HG03139 (cell line): ENCODE data around the gene CROCC2.

ENCODE experiments used
- ATAC-seq: cut with Tn5 transposase; IDR thresholded peaks from one replicate; pipeline ENCODE4 v1.9.1; 2021; ENCODE audit not compliant: unreplicated experiment

The CROCC2 gene

DNA sequence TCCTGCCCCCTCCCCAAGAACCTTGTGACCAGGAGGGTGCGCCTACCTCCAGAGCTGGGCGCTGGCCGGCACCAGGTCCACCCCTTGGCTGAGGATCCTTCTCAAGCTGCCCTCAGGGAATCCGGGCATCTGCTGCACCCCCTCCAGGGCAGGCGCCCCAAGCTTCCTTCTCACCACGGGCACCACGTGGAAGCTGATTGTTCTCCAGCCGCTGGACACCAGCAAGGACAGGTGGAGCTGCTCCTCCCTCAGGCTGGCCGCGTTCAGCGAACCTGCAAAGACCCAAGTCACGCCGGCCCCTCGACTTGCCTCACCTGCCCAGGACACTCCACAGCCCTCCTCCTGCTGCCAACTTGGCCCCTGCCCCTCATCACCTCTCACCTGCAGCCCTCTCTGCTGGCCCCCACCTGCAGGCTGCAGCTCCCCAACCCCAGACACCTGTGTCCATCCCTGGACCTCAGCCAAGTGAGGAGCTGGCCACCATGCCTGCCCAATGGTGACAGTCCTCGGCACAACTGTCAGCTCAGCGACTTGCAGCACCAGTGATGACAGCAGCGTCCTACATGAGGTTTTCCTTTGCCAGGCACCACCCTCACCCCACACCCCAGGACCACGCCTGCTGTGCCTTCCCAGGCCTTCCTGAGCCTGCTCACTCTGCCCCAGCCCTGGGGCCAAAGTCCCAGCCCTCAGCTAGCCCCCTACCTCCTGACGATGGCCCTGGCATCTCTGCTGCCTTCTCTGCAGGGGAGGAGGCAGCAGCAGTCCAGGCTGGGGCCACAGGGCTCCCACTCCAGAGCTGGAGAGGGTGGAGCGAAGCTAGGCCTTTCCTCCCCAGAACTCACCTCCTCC, 14.4 kb upstream of the CROCC2 start:
- no peak for ATAC-seq

DNA sequence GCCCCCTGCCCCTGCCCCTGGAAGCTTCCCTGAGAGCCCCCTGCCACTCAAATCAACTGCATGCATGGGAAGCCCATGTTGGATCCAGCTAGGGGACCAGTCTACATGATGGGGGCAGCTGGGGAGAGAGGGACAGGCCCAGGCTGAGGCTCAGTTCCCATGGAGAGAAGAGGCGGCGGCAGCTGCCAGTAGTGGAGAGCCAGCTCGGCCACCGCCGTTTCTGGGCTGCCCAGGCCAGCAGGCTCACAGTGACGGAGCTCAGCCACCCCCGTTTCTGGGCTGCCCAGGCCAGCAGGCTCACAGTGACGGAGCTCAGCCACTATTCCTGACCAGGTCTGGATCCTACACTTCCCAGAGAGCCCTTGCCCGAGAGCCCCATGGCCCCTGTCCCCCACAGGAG, 13.8 kb upstream of the CROCC2 start:
- ATAC-seq, result no peak

DNA sequence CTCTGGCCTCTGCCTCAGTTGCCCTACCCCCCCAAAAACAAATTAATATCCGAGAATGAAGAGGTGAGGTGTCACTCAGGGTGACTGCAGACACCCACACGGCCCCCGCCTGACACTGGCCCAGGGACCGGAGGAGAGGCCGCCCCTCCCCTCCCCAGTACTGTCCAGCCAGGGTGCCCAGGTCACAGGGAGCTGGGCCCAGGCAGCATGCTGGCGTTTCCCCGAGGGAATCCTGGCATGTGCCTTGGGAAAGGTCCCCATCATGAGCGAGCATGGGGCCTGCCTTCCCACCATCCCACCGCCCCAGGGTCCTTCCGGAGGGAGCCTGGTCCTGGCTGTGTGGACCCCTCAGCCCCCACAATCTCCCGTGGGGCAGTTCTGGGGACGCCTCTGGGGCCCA, 13.2 kb upstream of the CROCC2 start:
- no peak for ATAC-seq

DNA sequence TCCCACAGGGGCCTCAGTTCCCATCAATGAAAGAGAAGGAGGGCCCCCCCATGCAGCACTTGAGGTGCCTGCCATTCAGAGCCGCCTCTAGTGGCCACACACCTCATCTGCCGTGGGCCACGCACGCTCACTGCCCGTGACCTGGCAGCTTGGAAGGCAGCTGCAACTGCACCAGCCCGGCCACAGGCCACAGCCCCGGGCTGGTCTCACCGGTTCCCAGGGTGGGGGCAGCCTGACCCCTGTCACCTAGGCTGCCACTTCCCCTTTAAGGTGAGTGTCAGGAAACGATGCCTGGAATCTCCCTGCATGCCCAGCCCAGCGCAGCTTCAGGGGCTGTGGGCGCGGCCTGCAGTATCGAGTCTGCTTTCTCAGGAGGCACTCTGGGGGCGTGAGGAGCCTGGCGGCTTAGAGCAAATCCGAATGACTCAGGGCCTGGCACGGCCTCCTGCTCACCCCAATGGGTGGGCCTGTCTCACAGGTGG, 12.7 kb upstream of the CROCC2 start:
- ATAC-seq, result no peak

DNA sequence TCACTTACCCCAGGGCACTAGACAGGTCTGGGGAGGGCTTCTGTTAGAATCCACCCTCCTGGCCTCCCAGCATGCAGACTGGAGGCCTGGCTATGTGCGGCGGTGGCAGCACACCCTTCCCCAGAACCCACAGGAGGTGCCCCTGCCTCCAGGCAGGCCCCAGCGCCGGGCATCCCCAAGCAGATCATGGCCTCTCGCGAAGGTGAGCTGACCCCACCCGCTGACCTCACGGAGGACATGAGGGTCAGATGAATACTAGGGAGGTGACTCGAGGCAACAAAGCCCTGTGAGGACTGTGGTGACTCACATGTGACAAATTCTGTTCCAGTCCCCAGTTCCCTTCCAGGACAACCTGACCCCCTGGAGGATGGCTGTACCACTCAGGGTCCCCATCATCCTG, 12.1 kb upstream of the CROCC2 start:
- no peak for ATAC-seq

DNA sequence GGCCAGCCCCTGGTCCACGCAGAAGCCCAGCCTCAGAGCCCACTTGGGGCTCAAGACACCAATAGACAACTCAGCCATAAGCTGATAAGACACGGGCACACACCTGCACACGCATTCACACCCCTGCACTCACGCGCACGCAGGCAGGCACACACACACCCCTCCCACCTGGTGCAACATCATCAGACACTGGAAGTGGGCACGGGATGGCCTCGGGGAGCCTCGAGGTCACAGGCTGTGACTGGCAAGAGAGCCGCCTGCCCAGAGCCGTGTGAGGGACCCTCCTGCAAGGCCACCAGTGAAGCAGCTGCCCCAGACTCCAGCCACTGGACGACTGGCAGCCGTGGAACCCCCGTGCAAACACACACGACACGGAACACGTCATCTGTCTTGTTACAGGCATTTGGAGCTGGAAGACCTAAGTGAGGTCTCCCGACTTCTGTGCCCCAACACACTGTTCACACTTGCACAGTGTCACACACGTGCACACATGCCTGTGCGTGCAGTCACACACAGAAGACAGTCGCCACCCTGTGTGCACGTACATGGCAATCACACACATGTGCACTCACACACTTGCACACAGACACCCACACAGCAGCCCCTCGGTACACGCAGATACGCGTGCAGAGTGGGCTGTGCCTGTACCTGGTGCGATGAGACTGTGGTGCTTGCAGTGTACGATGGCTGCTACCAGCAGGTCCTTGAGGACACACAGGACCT, 11.1 kb upstream of the CROCC2 start:
- ATAC-seq, result no peak

DNA sequence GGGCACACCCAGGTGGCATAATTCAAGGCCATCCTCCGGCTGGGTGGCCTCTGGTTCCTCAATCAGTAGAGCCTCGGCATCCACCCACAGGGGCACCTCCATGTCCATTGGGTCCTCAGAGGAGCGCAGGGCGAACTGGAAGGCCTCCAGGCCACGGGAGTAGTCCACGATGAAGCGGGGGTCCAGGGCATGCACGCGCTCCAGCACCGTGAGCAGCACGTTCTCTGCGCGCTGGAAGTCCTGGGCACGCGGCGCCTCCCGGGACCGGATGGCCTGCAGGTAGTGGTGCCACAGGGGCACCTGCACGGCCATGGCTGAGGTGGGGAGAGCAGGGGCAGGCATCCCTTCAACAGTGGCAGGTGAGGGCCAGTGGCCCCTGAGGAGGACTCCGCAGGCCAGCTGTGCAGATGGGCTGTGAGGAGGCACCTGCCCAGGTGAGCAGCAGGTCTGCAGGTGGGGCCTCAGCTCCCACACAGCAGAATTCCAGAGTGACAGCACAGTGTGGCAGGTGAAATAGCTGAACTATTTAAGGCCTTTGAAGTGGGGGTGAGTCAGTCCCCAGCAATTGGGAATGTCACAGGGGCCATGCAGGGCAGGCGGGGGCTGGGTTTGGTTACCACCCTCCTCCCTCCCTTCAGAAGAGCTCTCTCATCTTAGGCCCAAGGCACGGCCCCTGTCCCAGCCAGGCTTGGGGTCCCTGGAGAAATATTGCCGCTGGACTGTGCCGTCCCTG, 10.3 kb upstream of the CROCC2 start, which contains the start of gene MAB21L4:
Gene MAB21L4, minus strand, starts transcription at position 501 of the 733 bp plus-strand sequence. Its CDS starts 159 bp downstream, at position 342.
- no peak for ATAC-seq

DNA sequence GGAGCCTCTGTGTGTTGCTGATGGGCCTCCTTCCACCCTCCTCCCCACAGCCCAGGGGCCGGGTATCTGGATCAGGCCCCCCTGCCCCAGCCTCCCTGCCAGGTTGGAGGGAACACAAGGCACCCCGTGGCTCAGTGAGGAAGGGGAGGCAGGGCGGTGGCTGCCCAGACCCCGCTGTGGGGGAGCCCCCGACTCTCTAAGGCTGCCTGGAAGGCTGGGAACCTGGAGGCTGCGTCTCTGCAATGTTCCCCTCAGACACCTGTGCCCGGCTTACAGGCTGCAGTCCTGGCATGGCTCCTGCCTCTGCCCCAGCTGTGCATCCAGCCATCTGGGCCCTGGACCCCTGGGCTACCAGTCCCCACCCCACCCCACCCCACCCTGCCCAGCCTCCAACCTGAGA, 9.7 kb upstream of the CROCC2 start:
- ATAC-seq, result no peak

DNA sequence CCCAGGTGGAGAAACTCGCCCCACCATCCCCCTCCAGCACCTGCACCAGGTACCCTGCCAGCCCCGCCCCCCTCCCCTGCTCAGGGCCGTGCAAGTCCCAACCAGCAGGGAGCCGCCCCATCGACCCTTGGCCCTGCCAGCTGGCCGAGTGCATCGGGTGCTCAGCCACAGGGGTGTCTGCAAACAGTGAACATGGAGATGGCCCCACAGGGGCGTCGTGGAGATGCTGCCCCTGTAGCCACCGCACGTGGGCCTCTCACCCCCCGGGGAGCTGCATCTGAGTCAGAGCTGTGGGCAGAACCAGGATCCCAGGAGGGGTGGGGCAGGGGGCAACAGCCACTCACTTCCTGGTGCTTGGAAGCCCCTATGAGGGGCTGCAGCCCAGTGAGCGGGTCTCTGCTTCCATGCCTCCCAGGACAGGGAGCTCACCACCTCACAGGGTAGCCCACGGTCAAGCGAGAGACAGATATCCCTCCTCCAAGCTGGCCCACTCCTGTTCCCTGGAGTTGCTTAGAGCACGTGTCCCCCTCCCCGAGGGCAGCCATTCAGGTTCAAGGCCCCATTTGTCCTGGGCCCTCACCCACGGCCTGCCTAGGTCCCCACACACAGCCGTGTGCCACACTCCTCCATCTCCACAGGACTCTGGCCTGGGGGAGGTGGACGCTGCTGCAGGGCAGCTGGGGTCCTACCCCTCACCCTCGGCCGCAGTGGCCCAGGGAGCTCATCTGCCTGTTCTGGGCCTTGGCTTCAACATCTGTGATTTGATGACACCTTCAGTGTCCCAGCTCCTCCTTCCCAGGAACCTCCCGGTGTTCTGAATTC, 9.1 kb upstream of the CROCC2 start:
- ATAC-seq, result no peak

DNA sequence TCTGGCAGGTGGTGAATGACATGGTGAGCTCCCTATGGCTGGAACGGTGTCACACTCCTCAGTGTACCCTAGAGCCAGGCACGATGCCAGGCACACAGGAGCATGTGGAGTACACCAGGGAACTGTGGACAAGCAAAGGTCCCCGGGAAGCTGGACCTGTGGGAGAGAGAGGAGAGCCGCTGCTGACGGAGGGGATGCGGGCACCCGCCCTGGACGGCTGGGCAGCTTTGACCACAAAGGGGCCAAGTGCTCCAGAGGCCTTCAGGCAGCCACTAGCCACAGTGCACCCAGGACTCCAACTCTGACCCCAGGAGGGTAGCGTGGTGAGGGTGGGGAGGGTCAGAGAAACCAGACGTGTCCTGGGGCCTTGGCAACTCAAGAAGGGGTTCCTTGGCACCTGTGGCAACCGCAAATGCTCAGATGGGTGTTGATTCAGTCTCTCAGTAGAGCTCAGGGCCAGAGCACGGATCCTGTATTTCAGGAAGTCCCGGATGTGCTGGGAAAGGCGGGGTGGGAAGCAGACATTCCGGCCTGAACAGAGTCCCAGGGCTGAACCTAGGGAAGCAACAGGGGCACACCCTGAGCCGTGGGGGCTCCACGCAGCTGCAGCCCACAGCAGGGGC, 7.9 kb upstream of the CROCC2 start:
- ATAC-seq, result no peak

DNA sequence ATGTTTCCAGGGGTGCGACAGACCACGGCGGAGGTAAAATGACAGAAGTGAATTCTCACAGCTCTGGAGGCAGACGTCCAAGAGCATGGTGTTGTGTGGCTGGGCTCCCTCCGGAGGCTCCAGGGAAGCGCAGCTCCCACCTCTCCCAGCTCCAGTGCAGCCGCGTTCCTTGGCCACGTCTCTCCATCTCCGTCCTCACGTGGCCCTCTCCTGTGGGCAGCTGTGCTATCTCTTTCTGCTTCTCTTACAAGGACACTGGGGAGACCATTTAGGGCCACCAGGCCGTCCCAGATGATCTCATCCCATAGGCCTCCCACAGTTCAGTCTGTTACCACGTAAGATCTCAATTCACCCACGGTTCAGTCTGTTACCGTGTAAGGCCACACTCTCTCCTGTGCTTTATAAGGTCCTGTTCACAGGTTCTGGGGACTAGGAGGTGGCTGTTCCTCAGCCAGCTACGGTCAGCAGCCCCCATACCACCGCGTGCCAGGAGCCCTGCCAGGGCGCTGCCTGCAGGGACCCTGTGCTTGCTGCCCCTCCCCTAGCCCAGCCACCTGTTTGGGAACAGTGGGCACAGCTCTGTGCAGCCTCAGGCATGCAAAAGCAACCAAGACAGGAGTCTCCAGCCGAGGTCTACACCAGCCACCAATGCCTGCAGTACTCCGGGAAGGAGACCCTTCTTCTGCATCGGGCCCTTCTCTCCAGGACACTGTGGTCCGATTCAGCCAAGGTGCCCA, 7.2 kb upstream of the CROCC2 start:
- ATAC-seq, result no peak

DNA sequence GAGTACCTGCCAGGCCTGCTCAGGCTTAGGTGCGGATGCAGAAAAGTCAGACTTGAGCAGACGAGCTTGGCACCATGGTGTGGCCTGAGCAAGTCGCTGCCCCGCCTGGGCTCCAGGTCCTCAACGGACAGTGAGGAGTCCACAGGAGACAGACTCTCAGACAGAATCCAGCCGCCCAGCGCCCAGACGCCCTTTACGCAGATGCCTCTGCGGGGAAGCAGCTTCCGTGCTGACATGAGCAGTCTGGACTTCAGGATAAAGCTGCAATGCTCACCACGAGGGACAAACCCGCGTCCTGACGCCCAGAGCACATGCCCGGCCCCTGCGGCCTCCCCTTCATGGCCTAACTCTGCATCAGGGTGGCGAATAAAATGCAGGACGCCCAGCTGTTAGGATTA, 6.7 kb upstream of the CROCC2 start:
- ATAC-seq, result no peak

DNA sequence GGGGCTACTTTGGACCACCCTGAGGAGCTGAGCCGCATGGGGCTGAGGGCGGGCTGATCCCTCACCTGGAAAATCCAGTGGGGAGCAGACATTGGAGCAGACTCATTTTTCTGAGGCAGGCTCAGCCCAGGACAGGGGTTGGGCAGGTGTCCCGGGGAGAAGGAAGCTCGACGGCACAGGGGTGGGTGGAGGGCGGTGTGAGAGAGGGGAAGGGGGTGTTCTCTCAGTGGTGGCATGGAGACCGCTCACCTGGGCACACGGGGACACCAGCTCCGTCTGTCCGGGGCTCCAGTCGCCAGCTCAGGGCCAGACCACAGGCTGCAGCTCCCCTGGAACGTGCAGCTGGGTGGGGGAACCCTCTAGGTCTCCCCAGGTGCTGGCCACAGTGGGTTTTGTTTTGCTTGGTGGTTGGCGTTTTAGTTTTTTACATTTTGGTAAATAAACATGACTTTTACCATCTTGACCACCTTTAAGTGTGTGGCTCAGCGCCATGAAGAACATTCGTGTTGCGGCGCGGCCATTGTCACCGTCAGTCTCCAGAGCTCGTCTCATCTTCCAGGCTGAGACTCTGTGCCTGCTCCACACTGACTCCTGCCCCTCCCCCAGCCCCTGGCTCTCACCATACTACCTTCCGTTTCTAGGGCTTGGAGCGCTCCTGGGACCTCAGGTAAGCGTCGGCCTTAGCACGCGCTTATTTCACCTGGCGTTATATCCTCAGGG, 5.8 kb upstream of the CROCC2 start:
- no peak for ATAC-seq

DNA sequence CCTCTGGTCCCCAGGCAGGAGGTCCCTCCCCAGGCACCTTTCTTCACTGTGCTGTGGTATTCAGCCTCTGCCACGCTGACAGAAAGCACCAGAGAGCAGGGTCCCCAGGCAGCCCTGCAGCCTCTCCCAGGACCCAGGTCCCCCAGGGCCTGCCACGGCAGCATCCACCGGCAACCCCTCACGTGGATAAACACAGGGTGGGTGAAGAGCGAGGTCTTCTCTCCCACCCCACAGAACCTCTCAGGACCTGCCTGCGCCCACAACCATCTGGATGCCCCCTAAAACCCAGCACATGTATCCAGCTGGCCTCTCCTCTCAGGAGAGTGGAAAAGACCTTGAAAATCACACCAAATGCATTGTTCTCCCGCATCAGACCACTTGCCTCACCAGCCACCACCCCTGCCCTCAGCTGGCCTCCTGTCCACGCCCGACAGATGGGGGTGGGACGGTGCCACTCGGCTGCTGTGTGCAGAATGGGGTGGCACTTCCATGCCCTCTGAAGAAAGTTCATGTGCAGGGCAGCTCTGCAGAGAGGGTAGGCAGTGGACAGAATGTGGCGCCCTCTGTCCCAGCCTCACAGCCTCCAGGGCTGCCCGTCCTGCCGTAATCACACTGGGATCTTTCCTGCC, 4.0 kb upstream of the CROCC2 start:
- no peak for ATAC-seq

DNA sequence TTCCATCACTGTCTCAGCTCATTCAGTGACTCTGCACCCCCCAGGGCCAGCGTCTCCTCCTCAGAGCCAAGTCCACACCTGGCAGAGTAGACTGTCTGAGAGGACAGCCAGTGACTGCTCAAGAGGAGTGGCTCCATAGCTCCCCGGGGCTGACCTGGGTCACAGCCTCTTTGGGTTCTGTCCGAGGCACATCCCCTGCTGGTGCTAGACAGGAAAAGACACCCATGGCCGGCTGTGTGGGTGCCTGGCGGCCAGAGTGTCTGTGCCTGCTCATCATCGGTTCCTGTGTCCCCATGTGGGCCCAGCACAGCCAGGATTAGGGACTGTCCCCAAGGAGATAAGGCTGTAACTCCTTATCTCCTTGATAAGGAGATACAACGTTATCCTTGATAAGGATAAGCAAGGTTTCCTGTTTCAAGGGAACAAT, 3.5 kb upstream of the CROCC2 start:
- ATAC-seq, result no peak

DNA sequence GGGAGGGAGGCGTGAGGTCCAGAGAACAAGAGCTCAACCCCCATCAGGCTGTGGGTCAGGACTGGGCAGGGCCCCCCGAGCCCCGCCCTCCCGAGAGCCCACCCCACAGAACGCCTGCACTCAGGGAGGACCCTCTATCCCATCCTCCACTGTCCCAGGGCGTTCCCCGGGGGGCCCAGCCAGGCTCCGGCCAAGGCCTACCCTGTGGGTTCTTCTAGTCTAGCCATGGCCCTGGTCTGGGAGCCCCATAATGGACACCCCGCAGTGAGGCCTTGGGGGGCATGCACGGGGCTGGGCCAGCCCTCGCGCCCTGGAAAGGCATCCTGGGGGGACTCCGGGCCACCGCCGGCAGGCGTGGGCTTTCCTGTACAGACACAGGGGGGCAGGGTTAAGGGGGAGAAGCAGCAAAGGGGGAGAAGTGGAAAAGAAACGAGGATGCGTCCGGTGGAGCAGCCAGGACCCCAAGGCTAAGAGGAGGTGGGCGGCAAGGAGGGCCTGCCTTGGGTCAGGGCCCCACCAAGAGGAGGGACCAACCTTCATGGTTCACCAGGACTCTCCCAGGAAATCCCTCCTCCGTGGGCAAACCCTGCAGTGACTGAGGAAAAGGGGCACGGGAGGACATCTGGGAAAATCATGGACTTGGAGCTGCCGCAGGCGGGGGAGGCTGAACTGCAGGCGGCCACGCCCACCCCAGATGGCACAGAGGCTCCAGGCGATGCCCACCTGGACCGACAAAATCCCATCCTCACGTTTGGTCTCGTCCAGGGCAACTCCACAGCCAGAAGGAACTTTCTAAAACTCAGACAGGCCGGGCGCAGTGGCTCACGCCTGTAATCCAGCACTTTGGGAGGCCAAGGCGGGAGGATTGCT, 2.7 kb upstream of the CROCC2 start:
- no peak for ATAC-seq
